GM21619 (cell line): ENCODE data around the gene TENM4.
"Not testable (repeated sequence)": the region's sequence is repeated elsewhere in the genome, so short reads cannot be mapped to it uniquely, and the experiment has no call there.

Experiments
- ATAC-seq: cut with Tn5 transposase; IDR thresholded peaks from one replicate; pipeline ENCODE4 v1.9.1; 2021; ENCODE audit not compliant: unreplicated experiment

The TENM4 gene

DNA sequence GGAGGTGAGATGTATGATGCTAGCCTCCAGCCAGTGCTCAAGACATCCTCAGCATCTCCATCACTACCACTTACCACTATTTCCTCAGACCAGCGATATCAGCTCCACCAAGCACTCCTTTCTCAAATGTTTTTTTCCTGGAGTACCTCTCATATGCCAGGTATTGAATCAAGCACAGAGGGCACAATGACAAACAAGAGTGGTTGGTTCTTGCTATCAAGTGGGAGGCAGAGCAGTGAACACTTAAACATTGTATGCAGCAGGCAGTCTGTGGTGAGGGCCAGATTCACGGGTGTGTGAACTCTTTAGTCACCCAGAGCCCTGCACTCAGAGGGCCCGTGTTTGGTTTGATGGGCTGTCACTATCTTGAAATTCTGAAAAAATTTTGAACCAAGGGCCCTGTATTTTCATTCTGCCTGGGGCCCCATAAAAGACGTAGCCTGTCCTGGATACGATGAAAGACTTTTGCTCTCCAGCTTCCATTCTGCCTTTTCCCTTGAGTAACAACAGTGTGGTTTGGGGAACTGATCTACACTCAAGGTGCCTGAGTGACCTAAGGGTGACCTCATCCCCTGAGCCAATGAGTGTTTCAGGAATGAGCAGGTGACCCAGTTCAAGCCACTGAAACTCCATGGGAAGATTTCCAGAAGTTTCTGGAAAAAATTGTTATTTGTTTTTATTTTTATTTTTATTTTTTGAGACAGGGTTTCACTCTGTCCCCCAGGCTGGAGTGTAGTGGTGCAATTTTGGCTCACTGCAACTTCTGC is 517.8 kb downstream of the TENM4 start:
- no peak for ATAC-seq

- ATAC-seq = no peak
These were observed 519.3 kb downstream of the TENM4 start for GRCh38 chr11:78921509-78921908.

DNA sequence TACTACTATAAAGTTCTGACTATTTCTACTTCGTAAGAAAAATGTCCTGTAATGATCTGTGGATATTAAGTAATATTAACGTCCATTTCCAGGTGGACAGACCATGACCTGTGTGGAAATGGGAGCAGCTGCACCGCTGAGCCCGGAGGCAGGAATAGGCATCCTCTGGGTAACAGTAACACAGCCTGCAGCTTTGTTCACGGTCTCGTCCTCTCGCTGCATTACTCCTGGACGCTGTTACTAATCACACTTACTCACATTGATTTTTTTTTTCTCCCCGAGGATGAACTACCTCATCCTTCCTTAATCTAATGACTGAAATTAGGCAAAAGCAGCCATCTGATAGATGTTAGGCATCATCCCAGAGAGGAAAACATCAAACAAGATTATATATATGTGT is 520.5 kb downstream of the TENM4 start:
- no peak for ATAC-seq

DNA sequence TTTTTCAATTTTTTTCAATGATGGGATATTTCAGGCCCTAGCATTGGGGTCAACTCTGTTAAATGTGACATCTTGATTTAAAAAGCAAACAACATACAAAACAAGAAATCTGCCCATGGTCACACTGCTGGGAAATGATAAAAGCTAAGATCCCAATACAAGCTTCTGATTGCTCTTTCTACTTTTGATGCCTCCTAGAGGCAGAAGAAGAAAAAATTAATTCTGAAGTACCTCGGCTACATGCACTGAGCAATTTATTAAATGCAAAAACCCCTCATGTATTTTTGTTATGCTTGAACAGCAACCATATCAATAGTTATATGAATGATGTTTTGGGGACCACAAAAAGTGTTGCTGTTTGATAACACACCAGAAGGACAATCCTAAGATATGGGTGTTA is 524.1 kb downstream of the TENM4 start:
- ATAC-seq = no peak

DNA sequence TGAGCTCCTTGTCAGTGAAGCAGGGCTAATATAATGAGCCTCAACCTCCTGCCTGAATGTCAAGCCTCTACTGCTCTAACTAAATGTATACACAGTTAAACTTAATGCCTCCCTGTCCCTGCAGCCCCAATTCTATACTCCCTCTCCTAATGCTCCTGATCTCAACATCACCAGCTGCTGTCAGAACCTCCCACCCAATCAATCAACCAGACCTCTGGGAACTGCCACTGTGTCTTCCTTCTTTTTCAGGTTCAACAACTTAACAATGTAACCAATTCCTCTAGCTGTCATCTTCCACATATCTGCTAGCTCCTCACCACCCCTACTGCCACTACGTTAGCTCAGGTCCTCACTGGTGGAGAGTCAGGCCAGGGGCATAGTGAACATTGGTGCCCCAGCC is 526.3 kb downstream of the TENM4 start:
- no peak for ATAC-seq

GRCh38 chr11:78912778-78913177 is 528.1 kb downstream of the TENM4 start:
- ATAC-seq = no peak

DNA sequence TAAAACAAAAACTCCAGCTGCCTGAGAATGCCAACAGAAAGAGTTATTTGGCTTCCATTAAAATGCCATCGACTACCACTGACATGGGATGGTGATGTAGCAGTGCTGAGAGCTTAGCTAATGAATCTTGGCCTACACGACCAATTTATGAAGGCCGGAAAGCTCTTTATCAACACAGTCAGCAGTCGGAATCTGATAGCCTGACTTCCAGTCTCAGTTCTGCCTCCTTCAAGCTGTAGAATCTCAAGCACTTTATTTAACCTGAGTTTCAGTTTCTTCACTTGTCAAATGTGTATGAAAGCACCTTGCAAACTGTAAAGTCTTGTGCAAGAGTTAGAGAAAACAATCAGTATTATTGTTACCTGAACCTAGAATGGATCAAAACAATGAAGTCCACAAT is 530.5 kb downstream of the TENM4 start:
- no peak for ATAC-seq

GRCh38 chr11:78909386-78909785 is 531.4 kb downstream of the TENM4 start:
- ATAC-seq = no peak

GRCh38 chr11:78907636-78908035 is 533.2 kb downstream of the TENM4 start:
- ATAC-seq = no peak

- no peak for ATAC-seq
These were observed 534.3 kb downstream of the TENM4 start for GRCh38 chr11:78906566-78906965.

DNA sequence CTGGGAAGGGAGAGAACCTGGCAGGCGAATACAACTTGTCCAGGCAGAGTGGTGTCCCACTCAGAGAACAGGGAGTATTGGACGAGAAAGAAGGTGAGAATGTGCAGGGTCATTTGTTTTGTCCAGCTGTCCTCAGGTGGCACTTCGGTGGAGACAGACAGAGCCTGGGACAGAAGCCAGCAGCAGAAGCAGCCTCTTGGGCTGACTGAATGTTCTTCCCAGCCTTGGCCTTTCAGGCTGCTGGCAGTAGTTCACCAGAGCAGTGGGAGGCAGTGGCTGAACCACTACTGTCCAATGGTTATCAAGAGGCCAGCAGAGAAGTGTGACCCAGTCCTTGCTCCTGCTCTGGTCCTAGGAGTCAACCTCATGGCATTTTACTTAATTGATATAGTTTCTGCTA is 535.1 kb downstream of the TENM4 start:
- no peak for ATAC-seq

DNA sequence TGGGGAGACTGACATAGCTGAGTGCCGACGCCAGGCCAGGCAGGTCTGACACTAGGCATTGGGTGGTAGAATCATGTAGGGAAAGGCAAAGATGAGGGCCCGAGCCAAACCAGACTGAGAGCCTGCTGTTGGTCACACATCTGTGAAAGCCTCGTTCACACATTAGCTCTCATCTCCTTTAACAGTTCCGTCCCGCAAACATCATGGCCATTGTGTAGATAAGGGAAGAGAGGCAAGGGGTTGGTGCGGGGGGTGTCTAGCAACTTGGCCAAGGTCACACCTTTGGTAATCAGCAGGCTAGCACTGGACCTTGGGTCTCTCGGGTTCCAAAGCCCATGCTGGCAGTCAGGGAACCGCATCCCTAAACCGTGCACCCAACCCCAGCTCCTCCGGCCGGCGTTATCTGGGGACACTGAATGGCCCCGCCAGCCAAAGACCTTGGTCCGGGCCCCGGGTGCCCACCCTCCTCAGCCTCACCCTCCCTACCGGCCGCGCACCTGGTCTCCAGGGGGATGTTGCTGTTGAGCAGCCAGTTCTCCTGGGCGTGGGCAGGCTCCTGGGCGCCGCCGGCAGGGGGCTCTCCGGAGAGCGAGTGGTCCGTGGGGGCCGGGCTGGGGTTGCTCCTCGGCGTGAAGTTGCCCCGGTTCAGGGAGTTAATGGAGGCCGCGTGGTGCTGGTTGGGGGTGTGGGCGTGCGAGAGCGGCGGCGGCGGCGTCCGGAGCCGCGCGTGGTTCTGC is 537.9 kb downstream of the TENM4 start:
- ATAC-seq = no peak

DNA sequence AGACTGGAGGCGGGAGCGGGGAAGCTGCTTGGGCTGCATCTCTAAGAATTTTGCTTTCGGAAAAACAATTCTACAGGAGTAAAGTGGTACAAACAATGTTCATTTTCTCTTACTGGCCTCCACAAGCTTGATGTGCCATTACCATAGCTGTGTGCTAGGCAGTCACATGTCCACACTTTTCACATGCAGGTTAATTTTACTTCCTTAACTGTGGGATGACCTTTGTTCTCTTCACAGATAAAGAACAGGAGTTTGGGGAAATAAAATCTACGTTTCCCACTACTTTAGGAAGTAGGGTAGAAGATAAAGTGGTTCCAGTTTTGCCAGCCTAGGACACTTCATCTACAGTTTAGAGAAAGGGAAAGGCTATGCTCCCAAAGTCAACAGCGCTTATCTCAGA is 539.0 kb downstream of the TENM4 start:
- ATAC-seq = no peak

GRCh38 chr11:78898266-78898775 is 542.5 kb downstream of the TENM4 start:
- ATAC-seq = no peak

GRCh38 chr11:78893996-78894395 is 546.8 kb downstream of the TENM4 start:
- ATAC-seq = no peak

DNA sequence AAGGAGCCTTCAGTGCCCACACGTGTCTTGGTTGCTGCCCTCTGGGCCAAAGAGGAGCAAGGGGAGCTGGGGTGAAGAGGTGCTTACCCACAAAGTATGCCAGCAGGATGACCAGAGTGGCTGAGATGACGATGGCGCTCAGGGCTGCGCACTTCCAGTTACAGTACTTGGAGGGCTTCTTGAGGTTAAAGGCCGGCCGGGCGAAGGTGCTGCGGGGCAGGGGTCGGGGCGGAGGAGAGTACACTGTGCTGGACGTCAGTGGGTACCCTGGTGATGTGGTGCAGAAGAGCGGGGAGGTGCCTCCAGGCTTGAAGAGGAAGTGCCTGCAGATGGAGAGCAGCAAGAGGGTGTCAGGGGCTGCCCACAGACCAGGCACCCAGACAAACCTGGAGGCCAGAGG is 551.1 kb downstream of the TENM4 start:
- no peak for ATAC-seq

GRCh38 chr11:78886616-78887015 is 554.2 kb downstream of the TENM4 start:
- ATAC-seq = no peak

DNA sequence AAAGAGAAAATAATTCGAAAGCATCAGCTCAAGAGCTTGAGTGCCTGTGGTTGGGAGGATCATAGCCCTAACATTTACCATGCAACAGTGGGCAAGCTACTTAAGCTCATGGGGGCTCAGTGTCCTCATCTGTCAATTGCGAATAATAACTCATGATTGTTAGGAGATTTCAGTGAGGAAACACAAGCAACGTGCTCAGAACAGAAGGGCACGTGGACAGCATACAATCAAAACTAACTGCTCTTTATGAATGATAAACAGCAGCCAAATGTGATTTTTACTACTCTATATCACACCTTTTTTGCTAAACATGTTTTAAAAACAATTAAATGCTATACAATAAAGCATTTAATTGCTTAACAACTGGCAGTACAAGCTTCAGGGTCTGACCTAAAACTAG is 556.1 kb downstream of the TENM4 start:
- ATAC-seq = no peak

DNA sequence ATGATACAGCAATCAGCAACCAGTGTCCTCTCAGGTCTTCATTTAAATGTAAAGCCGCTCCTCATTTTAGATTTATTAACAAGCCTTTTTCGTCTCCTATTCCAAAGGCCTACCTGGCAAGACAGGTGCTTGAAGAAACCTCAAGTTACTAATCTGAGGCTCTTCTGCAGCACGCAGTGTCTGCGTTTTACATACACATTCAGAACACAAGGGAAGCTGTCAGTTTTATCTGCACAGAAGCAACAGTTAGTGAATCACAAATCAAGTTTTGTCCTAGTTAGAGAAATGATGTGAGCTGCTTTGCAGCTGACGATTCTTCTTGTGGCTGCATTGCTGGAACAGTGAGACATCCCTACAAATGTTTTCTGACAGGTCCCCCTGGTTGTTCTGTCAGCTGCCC is 557.3 kb downstream of the TENM4 start:
- no peak for ATAC-seq

- ATAC-seq = not testable (repeated sequence)
These were observed 561.5 kb downstream of the TENM4 start for GRCh38 chr11:78879094-78879980.

DNA sequence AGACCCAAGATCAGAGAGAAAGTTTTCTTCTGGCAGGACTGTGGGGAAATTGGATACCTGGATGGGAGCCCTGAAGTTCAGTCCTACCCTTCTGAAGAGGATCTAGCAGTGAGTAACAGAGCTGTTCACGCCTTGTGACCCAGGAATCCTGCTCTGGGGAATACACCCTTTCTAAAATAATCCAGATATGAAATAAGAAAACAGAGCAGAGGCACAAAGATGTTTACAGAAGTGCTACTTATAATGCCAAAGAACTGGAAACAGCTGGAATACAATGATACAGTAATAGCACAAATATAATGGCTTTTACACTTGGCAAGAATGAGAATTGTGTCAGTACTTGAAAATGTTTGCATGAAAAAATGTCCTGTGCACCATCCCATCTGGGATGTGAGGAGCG is 562.2 kb downstream of the TENM4 start:
- ATAC-seq = no peak
